Stomach smooth muscle (tissue), 2 donors: ENCODE results near the gene TERT.
"Not testable (repeated sequence)": the region's sequence is repeated elsewhere in the genome, so short reads cannot be mapped to it uniquely, and the experiment has no call there.

Source experiments
- H3K27ac ChIP-seq: one replicate; pipeline ENCODE4 v1.7.0; 2013; ENCODE audit warnings: mild to moderate bottlenecking, low read length, inconsistent platforms
- H3K27me3 ChIP-seq, 2 donors: one replicate each; pipeline ENCODE4 v1.7.0; 2013; ENCODE audit warnings: low read length in 2 of 2; ENCODE audit not compliant: insufficient read depth in 2 of 2, control insufficient read depth in 1 of 2
- H3K36me3 ChIP-seq, 2 donors: one replicate each; pipeline ENCODE4 v1.7.0; 2013; ENCODE audit warnings: low read length in 2 of 2; ENCODE audit not compliant: control insufficient read depth in 2 of 2, insufficient read depth in 2 of 2
- H3K4me1 ChIP-seq: one replicate; pipeline ENCODE4 v1.7.0; 2013; ENCODE audit warnings: low read length; ENCODE audit not compliant: control insufficient read depth, insufficient read depth
- H3K4me3 ChIP-seq, 2 donors: one replicate each; pipeline ENCODE4 v1.7.0; 2013; ENCODE audit warnings: low read length in 2 of 2
- H3K9ac ChIP-seq, 2 donors: one replicate each; pipeline ENCODE4 v1.7.0; 2013; ENCODE audit warnings: low read length in 2 of 2, mild to moderate bottlenecking in 1 of 2
- H3K9me3 ChIP-seq, 2 donors: one replicate each; pipeline ENCODE4 v1.7.0; 2013; ENCODE audit warnings: low read length in 2 of 2; ENCODE audit not compliant: control insufficient read depth in 2 of 2
- donor health status: healthy.
- donor health status: Pancreatic carcinoma.

The TERT gene

DNA sequence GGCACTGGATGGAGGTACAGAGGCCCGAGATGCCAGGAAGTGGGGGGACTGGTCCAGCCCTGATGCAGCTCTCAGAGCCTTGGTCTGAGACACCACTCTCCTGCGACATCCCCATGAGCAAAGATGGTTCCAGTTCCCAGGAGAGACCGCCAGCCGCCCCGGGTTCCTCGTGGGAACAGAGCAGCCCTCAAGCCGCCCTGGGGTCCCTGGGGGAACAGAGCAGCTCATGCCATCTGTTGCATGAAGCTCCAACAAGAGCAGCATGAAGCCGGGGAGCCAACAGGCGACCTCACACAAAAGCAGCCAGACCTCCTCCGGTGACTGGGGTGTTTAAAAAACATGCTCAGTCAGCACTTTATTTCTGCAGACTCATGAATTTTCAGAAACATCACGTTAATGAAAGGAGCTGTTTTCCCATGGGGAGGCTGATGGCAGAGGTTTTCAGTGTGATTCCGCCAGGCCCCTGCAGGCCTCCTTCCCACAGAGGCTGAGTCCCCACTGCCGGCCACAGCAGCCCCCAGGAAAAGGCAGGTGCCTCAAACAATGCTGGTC, 63.4 kb downstream of the TERT start:
- H3K9ac ChIP-seq, result no peak overlapping the region
- H3K36me3 ChIP-seq, result no peaks in the 10 kb centered on the region
- peaks cover 6 to 17% of the 10 kb centered on the region in 2 donors for H3K9me3 ChIP-seq
- no peak overlapping the region for H3K4me3 ChIP-seq
- H3K27ac ChIP-seq, result no peak overlapping the region
- peaks cover 8 to 10% of the 10 kb centered on the region in 2 donors for H3K27me3 ChIP-seq
- H3K4me1 ChIP-seq, result no peaks in the 10 kb centered on the region

DNA sequence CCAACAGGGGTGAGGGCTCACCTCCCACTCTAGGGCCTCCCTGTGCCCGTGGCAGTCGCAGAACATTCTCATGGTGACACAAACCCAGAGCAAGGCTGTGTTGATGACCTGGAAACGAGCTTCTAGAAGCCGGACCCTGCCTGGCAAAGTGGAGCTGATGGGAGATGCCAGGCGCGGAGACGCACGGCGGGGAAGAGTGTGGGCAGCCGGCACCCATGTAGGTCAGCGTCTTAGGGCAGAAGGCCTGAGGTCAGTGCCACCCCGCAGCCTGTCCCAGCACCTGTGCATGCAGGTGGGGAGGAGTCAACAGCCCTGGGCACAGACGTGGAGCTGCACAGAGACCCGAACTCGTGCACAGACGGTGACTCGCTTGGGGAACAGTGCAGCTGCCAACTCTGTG, 64.3 kb downstream of the TERT start:
- no peak overlapping the region for H3K4me3 ChIP-seq
- H3K27ac ChIP-seq, result no peak overlapping the region
- H3K4me1 ChIP-seq, result no peaks in the 10 kb centered on the region
- no peaks in the 10 kb centered on the region for H3K36me3 ChIP-seq
- peaks cover 0 to 10% of the 10 kb centered on the region in 2 donors for H3K9me3 ChIP-seq
- H3K9ac ChIP-seq, result no peak overlapping the region
- peaks cover 8 to 10% of the 10 kb centered on the region in 2 donors for H3K27me3 ChIP-seq

DNA sequence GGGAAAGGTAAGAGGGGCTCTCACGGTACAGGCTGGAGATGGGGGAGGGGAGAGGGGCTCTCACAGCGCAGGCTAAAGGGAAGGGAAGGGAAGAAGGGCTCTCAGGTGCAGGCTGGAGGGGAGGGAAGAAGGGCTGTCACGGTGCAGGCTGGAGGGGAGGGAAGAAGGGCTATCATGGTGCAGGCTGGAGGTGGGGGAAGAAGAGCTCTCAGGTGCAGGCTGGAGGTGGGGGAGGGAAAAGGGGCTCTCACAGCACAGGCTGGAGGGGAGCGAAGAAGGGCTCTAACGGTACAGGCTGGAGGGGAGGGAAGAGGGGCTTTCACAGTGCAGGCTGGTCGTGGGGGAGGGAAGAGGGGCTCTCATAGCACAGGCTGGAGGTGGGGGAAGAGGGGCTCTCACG, 65.0 kb downstream of the TERT start:
- Histone ChIP-seq H3K27me3 (peaks cover 8 to 10% of the 10 kb centered on the region in 2 donors), H3K9ac (no peak overlapping the region), H3K4me1 (no peaks in the 10 kb centered on the region), H3K9me3 (peaks cover 0 to 2% of the 10 kb centered on the region in 2 donors), H3K36me3 (no peaks in the 10 kb centered on the region), H3K27ac (no peak overlapping the region), H3K4me3 (no peak overlapping the region)

DNA sequence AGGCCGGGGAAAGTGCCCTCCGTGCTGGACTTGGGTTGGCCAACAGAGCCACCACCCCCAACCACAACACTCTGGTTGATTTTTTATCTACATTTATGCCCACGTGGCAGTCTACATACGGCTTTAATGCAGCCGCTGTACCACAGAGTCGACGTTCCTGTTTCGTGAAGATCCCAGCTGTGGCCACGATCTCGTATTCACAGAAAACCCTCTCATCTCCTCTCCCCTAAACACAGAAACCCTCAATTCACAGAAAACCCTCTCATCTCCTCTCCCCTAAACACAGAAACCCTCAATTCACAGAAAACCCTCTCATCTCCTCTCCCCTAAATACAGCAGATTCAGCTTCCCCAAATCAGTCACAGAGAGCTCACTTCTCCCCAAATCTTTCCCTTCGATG, 65.8 kb downstream of the TERT start:
- not testable (repeated sequence) for H3K9ac ChIP-seq, H3K36me3 ChIP-seq, H3K4me1 ChIP-seq, H3K4me3 ChIP-seq, H3K9me3 ChIP-seq, H3K27ac ChIP-seq
- peaks cover 8 to 10% of the 10 kb centered on the region in 2 donors for H3K27me3 ChIP-seq

DNA sequence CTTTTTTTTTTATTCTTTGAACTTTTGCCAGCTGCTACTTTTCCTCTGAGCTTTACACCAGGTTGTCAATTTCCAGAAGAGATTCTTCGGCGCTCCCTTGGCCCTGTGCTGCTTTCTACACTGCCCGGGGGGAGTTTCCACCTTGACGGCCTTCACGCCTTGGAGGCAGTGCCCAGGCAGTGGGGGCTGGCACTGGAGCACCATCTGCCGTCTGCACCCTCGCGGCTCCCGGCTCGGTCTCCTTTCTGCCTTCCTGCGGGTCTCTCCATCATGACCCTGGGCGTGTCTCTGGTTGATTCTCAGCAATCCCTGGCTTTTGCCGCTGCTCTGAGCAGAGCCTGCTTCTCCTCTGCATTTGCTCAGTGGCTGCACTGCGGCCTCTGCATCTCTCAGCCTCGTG, 66.7 kb downstream of the TERT start:
- Histone ChIP-seq H3K27ac (no peak overlapping the region), H3K9ac (no peak overlapping the region), H3K36me3 (no peaks in the 10 kb centered on the region), H3K4me3 (no peak overlapping the region), H3K27me3 (peaks cover 8 to 12% of the 10 kb centered on the region in 2 donors), H3K9me3 (no peaks in the 10 kb centered on the region), H3K4me1 (no peaks in the 10 kb centered on the region)

DNA sequence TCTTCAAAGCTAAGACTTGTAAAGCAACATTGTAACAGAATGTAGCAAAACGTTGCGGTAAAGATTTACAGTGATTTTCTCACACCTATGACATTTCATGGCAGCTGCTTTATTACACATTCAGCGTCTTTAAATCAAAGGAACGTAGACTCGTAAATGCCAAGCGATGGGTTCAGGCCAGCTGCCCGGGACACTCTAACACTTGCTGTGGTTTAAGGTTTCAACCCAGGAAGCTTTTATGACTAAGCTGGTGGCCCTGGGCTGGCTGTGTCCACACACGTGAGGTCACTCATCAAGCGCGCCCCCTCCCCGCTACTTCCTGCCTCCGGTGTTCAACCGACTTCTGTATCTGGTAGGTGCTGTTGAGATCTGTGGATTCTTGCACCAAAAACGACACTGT, 67.2 kb downstream of the TERT start:
- no peaks in the 10 kb centered on the region for H3K9me3 ChIP-seq
- no peak overlapping the region for H3K27ac ChIP-seq
- H3K27me3 ChIP-seq, result peaks cover 8 to 12% of the 10 kb centered on the region in 2 donors
- no peaks in the 10 kb centered on the region for H3K4me1 ChIP-seq
- no peaks in the 10 kb centered on the region for H3K36me3 ChIP-seq
- H3K9ac ChIP-seq, result no peak overlapping the region
- H3K4me3 ChIP-seq, result no peak overlapping the region

DNA sequence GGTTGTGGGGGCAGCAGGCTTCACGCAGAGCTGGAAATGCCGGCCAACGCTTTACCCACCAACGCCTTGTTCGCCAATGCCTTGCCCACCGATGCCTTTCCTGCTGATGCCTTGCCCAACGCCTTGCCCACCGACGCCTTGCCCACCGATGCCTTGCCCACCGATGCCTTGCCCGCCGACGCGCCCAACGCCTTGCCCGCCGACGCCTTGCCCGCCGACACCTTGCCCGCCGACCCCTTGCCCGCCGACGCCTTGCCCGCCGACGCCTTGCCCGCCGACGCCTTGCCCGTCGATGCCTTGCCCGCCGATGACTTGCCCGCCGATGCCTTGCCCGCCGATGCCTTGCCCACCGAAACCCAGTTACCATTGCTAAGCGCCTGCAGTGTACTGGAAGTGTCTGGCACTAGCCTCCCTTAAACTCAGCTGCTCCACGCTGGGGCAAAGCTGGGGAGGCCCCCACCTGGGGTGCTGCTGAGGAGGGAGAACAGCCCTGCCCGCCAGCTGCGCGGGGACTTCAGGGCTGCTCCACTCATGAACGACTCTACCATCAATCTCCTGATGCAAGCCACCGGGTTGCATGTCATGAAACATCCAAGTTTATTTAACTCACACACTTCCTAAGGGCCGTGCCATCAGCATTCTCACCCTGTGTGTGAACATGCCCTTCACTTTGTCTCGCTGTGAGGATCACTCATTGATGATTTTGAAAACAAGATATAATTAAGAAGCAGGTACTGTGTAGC, 67.9 kb downstream of the TERT start:
- no peak overlapping the region for H3K4me3 ChIP-seq
- no peaks in the 10 kb centered on the region for H3K36me3 ChIP-seq
- H3K9me3 ChIP-seq, result no peaks in the 10 kb centered on the region
- H3K9ac ChIP-seq, result no peak overlapping the region
- peaks cover 8 to 12% of the 10 kb centered on the region in 2 donors for H3K27me3 ChIP-seq
- H3K4me1 ChIP-seq, result no peaks in the 10 kb centered on the region
- H3K27ac ChIP-seq, result no peak overlapping the region

DNA sequence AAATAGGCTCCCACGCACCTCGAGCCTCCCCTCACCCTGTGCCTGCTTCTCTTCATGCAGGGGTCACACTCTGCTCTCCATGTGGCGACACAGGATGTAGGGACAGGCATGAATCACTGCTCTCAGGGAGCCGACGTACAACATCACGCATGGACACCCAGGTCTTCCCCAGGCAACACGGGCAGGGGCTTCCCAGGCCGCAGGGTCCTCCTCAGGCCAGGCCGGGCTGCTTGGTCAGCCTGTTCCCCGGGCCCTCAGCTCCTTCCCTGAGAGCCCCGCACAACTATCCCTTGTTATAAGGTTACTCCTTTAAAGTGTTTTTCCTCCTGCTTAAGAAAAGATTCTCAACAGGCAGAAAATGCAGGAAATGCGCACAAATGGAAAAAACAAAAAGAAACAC, 68.6 kb downstream of the TERT start:
- no peak overlapping the region for H3K4me3 ChIP-seq
- no peaks in the 10 kb centered on the region for H3K9me3 ChIP-seq
- H3K27ac ChIP-seq, result no peak overlapping the region
- no peak overlapping the region for H3K9ac ChIP-seq
- no peaks in the 10 kb centered on the region for H3K36me3 ChIP-seq
- H3K27me3 ChIP-seq, result peaks cover 8 to 11% of the 10 kb centered on the region in 2 donors
- H3K4me1 ChIP-seq, result no peaks in the 10 kb centered on the region

DNA sequence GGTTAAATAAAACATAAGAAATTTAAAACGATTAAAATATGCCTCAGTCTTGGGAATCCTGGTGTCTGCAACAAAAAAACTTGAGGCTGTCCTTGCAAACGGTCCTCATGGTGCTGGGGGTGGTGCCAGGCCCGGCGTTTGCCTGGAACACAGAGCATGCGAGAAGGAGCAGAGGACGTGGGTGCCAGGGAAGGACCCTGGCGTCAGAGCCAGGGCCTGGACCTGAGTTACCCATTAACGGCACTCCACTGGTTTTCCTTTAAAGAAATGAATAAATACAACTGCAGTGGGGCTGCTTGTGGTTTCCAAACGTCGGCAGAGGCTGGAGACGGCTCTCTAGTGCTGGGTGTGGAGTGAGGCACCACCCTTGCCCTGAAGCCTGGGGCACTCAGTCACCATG, 69.8 kb downstream of the TERT start, which contains the start of gene SLC6A18:
Gene SLC6A18 (plus strand): TSS at position 301 of the 400 bp plus-strand sequence. CDS start 97 bp downstream, at position 398.
- Histone ChIP-seq H3K9ac (no peak within 1 kb of the TSS), H3K27ac (no peak within 1 kb of the TSS), H3K36me3 (no peaks in the 10 kb centered on the region), H3K4me1 (no peaks in the 10 kb centered on the region), H3K4me3 (no peak within 1 kb of the TSS), H3K27me3 (peaks cover 8 to 11% of the 10 kb centered on the region in 2 donors), H3K9me3 (no peaks in the 10 kb centered on the region)

DNA sequence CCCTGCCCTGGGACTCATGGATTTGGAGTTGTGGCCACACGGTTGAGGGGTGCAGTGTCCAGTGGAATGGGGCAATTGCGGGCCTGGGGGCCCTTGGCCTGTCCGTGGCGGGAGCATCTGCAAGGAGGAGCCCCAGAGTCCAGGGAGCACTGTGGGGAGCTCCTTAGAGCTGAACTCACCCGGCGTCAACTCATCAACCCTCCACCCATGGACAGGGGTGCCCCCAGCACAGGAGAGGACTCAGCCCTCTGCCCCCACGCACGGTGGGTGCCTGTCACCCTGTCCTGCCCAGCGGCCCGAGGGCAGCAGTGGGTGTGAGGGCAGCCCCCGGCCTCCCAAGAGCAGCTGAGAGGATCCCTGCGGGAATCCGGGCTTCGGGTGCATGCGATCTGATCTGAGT, 70.2 kb downstream of the TERT start:
- no peaks in the 10 kb centered on the region for H3K4me1 ChIP-seq
- no peak overlapping the region for H3K27ac ChIP-seq
- H3K27me3 ChIP-seq, result peaks cover 8% of the 10 kb centered on the region in 2 donors
- no peak overlapping the region for H3K4me3 ChIP-seq
- no peak overlapping the region for H3K9ac ChIP-seq
- no peaks in the 10 kb centered on the region for H3K36me3 ChIP-seq
- no peaks in the 10 kb centered on the region for H3K9me3 ChIP-seq

DNA sequence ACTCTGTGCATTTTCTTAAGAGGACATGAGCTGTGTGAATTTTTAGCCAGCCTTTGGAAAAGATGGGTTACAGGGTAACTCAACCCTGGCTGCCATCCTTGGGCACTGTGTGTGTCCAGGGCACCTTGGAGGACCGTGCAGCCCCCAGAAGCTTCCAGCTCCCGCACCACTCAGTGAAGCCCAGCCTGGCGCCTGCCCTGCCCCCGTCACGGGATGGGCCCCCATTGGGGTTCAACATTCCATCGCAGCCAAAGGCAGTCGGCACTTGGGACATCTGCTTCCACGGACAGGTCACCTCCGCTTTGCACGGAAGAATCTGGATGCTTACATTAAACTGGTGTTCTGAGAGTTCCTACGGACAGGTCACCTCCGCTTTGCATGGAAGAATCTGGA, 71.6 kb downstream of the TERT start:
- Histone ChIP-seq H3K9me3 (no peaks in the 10 kb centered on the region), H3K27ac (no peak overlapping the region), H3K36me3 (no peaks in the 10 kb centered on the region), H3K4me3 (no peak overlapping the region), H3K27me3 (peaks cover 0 to 2% of the 10 kb centered on the region in 2 donors), H3K4me1 (no peaks in the 10 kb centered on the region), H3K9ac (no peak overlapping the region)
